GM18499 (cell line): Measurements from ENCODE around the gene GABARAP.

Experiments used
- ATAC-seq: cut with Tn5 transposase; IDR thresholded peaks from one replicate; pipeline ENCODE4 v1.9.1; 2021; ENCODE audit warnings: moderate number of reproducible peaks; ENCODE audit not compliant: insufficient read depth, unreplicated experiment

The GABARAP gene

DNA sequence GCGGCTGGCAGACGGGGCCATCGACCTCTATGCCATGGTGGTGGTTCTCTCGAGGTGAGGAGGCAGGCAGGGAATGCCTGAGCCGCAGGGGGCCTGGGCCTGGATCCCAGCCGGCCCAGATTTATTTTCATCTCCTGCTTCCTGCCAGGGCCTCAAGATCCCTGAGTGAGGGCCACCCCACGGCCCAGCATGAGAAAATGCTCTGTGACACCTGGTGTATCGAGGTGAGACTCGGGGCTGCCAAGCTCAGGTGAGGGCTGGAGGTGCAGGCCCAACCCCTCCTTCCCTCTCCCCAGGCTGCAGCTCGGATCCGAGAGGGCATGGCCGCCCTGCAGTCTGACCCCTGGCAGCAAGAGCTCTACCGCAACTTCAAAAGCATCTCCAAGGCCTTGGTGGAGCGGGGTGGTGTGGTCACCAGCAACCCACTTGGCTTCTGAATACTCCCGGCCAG lies 17.6 kb downstream of the GABARAP start:
- no peak for ATAC-seq

DNA sequence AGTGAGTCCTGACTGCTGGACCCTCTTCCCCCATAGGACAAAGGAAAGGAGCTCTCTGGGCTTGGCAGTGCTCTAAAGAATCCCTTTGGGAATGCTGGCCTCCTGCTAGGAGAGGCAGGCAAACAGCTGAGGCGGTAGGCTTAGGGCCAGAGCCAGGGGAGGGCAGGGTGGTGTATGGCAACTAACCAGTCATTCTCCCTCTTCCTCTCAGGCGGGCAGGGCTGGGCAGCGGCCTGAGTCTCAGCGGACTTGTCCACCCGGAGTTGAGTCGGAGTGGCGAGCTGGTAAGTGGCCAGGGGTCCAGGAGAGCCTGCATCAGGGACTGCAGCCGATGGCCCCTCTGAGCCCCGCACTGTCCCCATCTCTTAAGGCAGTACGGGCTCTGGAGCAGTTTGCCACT lies 18.1 kb downstream of the GABARAP start:
- ATAC-seq, result no peak

DNA sequence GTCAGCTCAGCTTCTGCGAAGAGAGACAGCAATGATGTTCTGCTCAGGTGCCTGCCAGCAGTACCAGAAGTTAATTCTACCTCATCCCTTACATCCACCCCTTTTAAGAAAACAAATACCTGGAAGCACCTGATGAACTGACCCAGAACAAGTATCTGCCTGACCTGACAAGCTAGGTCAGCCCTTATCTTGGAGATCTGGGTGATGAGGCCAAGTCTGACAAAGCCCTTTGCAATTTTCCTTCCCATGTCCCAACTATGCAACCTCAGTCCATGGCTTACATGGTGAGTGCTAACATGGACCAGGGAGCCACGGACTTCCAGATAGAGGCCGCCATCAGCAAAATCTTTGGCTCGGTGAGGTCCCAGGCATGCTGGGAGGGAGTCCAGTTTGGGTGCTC lies 18.9 kb downstream of the GABARAP start:
- no peak for ATAC-seq

DNA sequence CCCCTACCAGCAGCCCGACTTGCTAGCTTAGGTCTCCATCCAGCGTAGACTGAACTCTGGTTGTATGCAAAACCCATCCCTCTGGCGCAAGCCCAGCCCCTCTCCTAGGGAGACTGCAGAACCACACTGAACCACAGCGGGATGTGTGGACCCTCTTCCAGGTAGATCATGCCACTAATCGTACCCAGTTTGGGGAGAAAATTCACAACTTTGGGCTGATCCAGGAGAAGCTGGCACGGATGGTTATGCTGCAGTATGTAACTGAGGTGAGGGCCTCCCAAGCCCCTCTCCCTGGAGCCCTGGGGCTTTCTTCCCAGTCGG lies 19.3 kb downstream of the GABARAP start:
- ATAC-seq, result no peak

DNA sequence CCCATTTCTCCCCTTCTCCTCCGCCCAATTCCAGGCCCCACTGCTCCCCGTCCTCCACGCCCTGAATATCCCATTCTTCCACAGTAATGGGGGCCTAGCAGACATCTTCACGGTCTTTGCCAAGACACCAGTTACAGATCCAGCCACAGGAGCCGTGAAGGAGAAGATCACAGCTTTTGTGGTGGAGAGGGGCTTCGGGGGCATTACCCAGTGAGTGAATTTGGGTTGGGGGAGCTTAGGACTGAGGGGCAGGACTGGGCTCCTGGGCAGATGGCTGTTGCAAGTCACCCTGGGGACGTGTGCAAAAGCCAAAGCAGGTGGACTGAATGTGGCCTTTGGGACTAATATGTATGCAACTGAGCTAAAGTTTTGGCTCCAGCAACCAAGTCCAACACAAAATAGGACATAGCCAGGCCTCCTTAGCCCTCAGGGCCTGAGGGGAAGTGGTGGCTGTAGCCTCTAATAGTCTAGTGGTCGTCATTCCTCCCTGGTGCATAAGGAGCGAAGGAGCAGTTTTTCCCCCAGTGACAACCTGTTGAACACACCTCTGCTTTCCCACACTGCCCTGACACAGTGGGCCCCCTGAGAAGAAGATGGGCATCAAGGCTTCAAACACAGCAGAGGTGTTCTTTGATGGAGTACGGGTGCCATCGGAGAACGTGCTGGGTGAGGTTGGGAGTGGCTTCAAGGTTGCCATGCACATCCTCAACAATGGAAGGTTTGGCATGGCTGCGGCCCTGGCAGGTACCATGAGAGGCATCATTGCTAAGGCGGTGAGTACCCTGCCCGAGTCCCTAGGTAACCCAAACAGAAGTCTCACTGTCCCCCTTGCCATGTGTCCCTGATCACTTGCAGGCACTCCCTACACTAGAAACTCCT lies 19.9 kb downstream of the GABARAP start:
- no peak for ATAC-seq

DNA sequence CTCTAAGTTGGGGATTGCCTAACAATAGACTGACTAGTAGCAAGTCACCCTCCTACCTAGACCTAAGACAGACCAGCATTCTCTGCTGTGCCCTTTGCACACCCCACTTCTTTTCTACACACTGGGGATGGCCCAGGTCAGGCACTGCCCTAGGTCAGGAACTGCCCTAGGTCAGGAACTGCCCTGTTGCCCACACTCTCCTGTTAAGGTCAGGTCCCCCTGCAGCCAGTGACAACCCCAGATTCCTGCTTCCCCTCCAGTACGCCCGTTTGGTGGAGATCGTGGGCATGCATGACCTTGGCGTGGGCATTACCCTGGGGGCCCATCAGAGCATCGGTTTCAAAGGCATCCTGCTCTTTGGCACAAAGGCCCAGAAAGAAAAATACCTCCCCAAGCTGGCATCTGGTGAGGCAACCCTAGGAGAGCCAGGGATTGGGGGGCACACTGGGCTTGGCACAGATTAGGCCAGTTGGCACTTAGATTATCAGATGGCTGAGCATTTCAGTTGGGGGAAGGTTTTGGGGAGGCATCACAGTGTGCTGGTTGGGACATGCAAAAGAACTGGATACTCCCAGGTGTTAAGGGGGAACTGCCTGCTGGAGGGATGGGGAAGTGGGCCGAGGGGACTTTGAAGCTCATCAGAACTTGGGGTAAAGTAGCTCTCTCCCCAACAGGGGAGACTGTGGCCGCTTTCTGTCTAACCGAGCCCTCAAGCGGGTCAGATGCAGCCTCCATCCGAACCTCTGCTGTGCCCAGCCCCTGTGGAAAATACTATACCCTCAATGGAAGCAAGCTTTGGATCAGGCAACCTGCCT lies 20.8 kb downstream of the GABARAP start:
- no peak for ATAC-seq

DNA sequence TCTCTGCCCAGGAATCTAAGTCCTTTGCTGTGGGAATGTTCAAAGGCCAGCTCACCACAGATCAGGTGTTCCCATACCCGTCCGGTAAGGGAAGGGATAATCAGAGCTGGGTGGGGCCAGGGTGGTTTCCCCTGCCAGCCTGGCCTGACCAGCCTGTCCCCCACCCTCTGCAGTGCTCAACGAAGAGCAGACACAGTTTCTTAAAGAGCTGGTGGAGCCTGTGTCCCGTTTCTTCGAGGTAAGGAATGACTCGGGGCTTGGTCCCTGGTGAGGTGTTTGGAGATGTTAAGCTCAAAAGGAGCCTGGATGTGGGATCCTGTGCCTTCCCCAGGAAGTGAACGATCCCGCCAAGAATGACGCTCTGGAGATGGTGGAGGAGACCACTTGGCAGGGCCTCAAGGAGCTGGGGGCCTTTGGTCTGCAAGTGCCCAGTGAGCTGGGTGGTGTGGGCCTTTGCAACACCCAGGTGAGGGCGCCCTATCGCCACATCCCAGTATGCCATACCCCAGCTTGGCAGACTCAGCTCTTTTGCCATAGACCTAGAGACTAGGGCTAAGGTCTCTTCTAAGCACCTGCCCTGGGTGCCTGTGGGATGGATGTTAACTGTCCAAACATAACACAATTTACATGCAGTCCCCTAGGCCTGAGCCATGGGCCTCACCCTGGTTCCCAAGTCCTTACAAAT lies 21.5 kb downstream of the GABARAP start:
- ATAC-seq, result no peak

DNA sequence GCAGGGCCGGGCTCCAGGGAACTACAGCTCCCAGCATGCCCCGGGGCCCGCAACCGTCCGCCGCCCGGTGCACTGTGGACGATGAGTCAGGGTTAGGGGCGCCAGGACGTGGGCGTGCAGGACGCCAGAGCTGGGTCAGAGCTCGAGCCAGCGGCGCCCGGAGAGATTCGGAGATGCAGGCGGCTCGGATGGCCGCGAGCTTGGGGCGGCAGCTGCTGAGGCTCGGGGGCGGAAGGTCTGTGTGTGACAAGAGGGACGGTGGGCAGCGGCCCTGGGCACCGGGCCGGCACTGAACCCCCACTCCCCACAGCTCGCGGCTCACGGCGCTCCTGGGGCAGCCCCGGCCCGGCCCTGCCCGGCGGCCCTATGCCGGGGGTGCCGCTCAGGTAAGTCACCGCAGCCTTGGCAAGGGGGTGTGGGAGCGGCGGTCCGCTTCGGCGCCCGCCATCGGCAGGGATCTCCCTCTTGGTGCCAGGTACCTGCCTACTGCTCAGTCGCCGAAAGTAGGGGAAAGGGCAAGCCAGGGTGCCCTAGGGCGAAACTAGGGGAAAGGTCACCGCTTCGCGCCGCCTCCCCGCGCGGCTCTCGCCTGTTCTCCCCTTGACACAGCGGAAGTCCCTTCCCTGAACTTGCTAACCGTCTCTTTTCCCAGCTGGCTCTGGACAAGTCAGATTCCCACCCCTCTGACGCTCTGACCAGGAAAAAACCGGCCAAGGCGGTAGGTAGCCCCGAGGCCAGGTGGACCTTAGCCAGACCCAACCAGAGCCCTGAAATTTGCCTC lies 22.2 kb downstream of the GABARAP start, which contains the start of the genes ACADVL and DLG4:
ACADVL (plus strand) TSS at position 127 of the 781 bp plus-strand sequence; CDS start at position 174, 47 bp downstream.
DLG4 (minus strand) TSS at position 25 of the 781 bp plus-strand sequence.
- ATAC-seq, result no peak

DNA sequence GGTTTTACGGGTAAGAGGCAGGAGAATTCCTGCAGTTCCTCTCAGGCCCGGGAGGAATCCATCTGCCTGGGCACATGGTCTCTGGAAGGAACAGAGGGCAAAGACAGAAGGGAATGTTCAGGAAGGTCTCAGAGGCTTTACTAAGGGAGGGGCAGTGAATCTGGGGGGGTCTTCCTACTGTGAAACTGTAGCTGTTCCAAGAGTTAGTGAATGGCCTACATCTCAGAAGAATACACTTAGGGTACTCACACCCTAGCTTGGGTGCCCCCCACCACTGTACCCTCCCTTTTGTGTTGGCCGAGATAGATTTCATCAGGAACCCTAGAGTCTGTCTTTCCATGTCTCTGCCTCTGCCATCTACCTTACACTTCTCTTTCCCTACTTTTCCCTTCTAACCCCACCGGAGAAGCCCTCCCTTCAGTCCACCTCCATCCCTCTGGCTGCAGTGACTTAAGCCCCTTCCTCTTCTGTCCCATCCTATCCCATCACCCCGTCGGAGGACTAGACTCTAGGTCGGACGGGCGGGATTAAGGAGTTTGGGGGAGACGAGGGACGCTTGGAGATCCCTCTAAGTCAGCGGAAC lies 22.9 kb downstream of the GABARAP start:
- no peak for ATAC-seq

DNA sequence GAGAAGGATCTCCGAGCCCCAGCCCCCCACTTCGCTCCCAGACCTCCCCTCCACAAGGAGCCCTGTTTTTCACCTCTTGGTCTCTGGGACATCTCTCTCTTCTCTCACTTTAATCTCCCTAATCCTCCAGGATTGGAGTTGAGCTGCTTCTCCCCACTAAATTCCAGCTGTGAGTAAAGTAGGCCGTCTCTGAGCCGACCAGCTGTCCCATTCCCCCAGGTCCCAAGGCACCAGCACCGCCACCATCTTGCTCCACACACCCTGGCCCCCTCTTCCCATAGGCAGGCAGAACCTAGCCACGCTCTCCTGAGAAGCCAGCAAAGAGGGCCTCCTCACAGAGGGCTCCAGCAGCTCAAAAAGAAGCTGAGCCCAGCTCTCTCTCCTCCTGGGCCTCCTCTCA lies 23.5 kb downstream of the GABARAP start:
- no peak for ATAC-seq

DNA sequence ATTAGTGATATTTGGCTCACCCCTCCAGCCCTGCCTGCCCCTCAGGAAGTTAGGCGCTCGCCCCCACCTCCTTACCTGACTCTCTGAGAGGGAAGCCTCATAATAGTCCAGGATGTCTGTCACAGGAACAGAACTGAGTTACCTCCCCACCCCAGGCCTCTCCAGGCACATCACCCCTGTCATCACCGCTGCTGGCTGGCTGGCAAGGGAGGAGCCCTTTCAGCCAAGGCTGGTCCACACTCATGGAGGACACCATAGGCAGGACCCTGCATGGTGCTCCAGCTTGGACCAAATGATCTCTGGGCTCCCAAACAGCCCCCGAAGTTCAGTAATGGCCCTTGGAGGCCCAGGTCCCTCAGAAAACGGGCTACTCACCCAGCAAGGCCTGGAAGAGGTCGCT lies 24.1 kb downstream of the GABARAP start:
- no peak for ATAC-seq

DNA sequence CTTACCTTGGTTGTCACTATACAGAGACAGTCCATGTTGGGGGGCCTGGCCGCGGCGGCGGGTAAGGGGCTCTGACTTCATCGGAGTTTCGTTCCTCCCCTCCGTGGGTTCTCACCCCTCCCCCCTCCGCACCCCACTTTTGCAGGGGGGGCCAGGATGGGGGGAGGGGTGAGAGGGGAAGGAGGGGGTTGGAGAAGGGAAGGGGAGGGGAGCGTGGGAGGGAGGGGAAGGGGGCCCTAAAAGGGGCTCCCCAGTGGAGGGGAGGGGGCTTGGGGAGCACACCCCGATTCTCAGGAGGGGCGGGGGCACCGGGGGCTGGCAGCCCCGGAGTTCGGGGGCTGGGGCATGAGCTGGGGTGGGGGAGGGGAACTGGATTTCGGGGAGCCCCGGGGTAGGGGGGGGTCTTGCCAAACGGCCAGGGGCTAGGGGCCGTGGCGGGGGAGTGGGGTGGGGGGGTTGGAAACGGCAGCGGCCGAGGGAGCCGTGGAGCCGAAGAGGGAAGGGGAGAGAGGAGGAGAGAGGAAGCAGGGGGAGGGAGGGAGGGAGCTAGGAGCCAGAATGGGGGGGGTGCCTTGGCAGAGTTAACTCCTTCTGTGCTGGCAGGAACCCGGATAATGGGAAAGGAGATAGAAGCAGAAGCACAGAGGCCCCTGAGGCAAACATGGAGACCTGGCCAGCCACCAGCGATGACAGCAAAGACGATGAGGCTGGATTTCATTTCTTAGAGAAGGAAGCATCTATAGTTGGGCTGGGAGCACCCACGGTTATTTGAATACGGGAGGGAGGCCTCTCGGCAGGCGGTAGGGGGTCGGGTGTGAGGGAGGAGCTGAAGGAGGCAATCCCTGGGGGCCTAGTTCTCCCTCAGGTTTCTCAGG lies 24.9 kb downstream of the GABARAP start:
- no peak for ATAC-seq

DNA sequence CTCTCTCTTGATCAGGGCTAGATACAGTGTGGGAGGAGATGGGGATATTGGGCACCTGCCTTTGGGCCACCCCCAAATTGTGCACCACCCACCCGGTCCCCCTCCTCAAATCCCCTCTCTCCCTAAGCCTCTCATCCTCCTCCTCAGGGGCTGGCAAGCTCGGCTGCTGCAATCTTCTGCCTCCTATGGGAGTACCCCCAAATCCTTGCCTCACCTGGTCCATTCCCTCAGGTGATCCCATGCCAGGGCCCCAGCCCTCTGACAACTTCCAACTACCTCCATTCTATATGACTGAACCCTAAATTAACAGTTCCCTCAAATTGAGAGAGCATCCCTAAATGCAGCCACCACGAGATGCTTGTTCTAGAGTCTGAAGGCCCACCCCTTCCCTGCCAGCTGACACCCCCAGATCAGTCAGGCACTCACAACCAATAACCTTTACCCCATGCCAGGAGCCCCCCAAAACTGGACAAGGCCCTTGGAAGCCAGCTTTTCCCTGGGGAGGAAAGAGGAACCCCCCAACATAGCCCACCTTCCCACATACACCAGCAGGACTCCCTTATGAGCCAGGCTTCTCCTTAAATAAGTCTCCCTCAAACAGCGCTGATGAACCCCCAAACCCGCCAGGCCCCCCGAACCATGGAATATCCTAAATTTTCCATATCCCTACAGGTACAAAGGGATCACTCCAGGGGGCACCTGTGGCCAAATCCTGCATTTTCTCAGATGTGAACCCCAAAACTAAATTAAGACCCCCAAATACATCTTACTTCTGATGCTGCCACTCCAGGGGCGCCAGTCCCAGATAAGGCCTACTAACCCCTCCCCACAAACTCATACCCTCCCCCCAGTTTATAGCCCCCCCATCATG lies 25.8 kb downstream of the GABARAP start:
- ATAC-seq, result no peak

DNA sequence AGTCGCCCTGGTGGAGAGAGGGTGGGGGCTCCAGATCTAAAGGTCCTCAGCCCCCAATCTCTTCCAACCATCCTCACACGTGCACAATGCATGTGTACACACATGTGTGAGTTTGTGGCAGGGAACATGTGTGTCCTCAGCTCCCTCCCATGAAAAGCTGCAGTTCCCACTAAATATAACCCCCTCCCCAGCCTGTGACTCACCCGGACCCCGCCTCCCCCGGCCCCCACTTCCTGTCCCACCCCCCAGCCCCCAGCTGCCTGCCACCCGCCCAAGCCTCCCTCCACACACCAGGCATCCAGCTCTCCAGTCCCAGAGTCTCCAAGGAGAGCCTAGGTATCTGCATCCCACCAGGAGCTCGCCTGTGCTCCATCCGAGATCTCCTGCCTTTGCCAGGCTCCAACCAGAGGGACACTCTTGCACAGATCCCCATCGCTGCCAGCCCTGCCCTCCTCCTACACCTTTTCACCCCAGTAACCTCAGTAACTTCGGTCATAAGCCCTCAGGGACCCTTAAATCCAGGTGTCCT lies 26.5 kb downstream of the GABARAP start:
- ATAC-seq, result no peak

DNA sequence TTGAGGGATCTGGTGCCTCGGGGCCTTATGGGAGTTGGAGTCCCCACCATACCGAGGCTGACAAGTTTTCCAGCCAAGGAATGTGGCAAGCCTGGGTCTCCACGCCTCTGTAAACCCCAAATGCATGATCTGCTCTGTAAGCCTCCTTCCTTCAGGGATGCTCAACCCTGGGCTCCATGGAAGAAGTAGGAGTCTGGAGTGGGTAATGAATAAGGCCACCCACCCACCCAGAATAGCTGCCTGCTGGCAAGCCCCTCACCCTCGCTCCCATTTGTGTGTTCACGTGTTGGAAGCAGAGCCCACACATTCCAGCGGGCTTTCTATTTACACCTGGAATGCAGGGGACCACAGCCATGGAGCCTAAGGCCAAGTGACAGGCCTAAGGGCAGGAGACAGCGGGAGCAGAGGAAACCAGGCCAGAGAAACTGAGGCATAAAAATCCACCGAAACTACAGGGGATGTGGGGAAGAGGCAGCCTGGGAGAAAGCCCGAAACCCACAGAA lies 27.1 kb downstream of the GABARAP start:
- ATAC-seq, result no peak

DNA sequence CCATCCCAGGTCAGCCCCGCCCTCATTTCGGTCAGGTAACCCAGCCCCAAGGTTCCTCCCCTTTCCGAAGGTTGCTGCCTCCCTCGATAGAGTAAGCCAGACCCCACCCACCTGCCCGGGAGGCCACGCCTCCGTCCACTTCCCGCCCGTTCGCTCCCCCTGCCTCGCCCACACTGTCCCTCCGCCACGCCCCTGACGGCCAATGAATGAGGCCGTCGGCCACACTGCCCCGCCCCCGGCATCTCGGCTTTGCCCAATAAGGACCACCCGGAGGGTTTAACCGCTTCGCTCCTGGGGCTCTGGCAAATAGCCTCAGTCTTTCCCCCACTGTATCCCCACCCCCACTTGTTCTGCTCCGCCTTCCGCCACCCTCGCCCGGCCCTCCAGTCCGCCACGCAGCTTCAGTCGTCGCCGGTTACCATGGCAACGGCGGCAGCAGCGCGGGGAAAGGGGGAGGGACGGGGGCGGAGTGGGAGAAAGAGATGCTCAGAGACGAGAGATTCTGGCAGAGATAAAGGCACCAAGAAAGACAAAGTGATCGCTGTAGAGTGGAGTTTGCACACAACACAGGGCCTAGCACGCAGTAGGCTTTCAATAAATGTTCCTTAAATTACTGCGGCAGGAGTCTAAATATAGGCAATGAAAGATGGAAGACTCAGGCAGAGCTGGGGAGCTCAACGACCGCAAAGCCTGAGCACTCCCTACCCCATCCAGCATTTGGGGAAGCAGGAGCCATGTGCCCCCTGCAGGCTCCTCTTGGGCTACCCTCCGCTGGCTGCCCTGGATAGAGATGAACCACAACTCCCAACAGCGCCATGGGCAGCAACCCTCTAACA lies 27.7 kb downstream of the GABARAP start:
- peak; percentile 39 for ATAC-seq
